ENCODE data around the gene PRSS53. TPM values are rescaled to one million over a fixed set of nuclear protein-coding genes. Genes with fewer than 3 reads are reported as not detected.
A peak's percentile ranks its signal among the peaks of the same experiment; 100 is the strongest.

PRSS53 gene
- total and polyA plus RNA-seq, 11 donors: 0.16 to 1.4 (median 0.50) TPM

GRCh38 chr16:31092330-31092729 is 3.6 kb upstream of the PRSS53 start:
- TF ChIP-seq CTCF (IDR thresholded peaks at IDR 0.05): no peak
- no peak for TF ChIP-seq POLR2A (IDR thresholded peaks at IDR 0.05)
- 90 to 97% (median 93%) methylated on average over 5 of the region's 5 CpGs for WGBS, 4 donors
- peaks cover 0 to 35% (median 18%) of the 10 kb centered on the region in 9 donors for H3K36me3 ChIP-seq
- H3K9me3 ChIP-seq: no peaks in the 10 kb centered on the region
- DNase-seq (peak in 1 of 5 donors; percentile 17), ATAC-seq (no peak)
- peaks cover 0 to 26% (median 18%) of the 10 kb centered on the region in 12 donors for H3K4me1 ChIP-seq
- H3K27ac ChIP-seq: no peak overlapping the region
- intact Hi-C loops (cut with DNase I): loop anchor here in 4 of 10 donors (5.0 to 10.0 kb wide), 4 partner anchors 50 to 362 kb away; partner anchors contain the start of genes HSD3B7 (in 3 of the 4) and ARMC5 (in 1 of the 4)
- H3K27me3 ChIP-seq: no peaks in the 10 kb centered on the region
- no peak overlapping the region for H3K4me3 ChIP-seq

GRCh38 chr16:31090540-31090939 is 1.8 kb upstream of the PRSS53 start:
- no peak overlapping the region for H3K27ac ChIP-seq
- DNase-seq (peak in 1 of 5 donors; percentile 7), ATAC-seq (no peak)
- 79 to 100% (median 93%) methylated on average over 2 of the region's 2 CpGs for WGBS, 4 donors
- intact Hi-C loops (cut with DNase I): loop anchor here in 4 of 10 donors (5.0 to 10.0 kb wide), 4 partner anchors 52 to 364 kb away; partner anchors contain the start of genes HSD3B7 (in 3 of the 4) and ARMC5 (in 1 of the 4)
- no peaks in the 10 kb centered on the region for H3K9me3 ChIP-seq
- no peak overlapping the region for H3K4me3 ChIP-seq
- TF ChIP-seq CTCF (IDR thresholded peaks at IDR 0.05) (no peak), POLR2A (IDR thresholded peaks at IDR 0.05) (no peak)
- H3K27me3 ChIP-seq: no peaks in the 10 kb centered on the region
- peaks cover 0 to 21% (median 17%) of the 10 kb centered on the region in 12 donors for H3K4me1 ChIP-seq
- H3K36me3 ChIP-seq: peaks cover 0 to 48% (median 21%) of the 10 kb centered on the region in 9 donors

DNA sequence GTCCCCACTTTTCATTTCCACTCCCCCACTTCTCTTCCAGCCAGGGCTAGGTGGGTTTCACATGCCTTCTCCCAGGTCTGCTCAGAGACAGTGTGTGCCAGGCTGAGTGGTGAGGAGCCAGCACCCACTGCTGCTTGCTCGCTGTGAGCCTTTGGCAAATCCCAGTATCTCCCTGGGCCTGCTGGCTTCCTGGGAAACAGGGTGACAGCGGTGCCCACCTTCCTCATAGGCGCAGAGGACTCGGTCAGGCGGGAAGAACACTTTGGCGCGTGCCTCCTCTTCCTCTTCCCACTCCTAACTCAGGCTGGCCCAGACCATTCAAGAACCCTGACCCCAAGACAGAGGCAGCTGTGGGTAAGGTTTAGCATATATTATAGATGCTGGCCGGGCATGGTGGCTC is 456 bp upstream of the PRSS53 start:
- 80 to 98% (median 92%) methylated on average over 8 of the region's 8 CpGs for WGBS, 4 donors
- DNase-seq (no peak), ATAC-seq (no peak)
- Histone ChIP-seq H3K9me3 (no peaks in the 10 kb centered on the region), H3K27ac (no peak overlapping the region), H3K4me1 (peaks cover 0 to 15% (median 11%) of the 10 kb centered on the region in 12 donors), H3K36me3 (peaks cover 0 to 61% (median 27%) of the 10 kb centered on the region in 9 donors), H3K27me3 (no peaks in the 10 kb centered on the region), H3K4me3 (no peak overlapping the region)
- intact Hi-C loops (cut with DNase I): no loop called here
- no peak for TF ChIP-seq POLR2A (IDR thresholded peaks at IDR 0.05)
- TF ChIP-seq CTCF (IDR thresholded peaks at IDR 0.05): no peak

GRCh38 chr16:31087971-31088370 is 772 bp downstream of the PRSS53 start:
- WGBS, 4 donors: 79 to 90% (median 87%) methylated on average over 4 to 5 of the region's 5 CpGs
- no peak for ATAC-seq
- no peaks in the 10 kb centered on the region for H3K27me3 ChIP-seq
- H3K4me3 ChIP-seq: no peak overlapping the region
- peaks cover 0 to 13% (median 0%) of the 10 kb centered on the region in 12 donors for H3K4me1 ChIP-seq
- no peaks in the 10 kb centered on the region for H3K9me3 ChIP-seq
- DNase-seq: no peak
- intact Hi-C loops (cut with DNase I): no loop called here
- H3K27ac ChIP-seq: no peak overlapping the region
- peaks cover 0 to 73% (median 34%) of the 10 kb centered on the region in 9 donors for H3K36me3 ChIP-seq
- TF ChIP-seq POLR2A (IDR thresholded peaks at IDR 0.05): no peak
- TF ChIP-seq CTCF (IDR thresholded peaks at IDR 0.05): no peak

All from heart left ventricle (tissue), 16 donors.